Stimulated activated memory B cell treated with anti-CD40 and anti-IgM and Interleukin-4, amounts not matched to agents 10 μg/mL and 1 μg/mL and 100 μg/mL, for 72 hours (primary cell): ENCODE measurements around the gene ADAM8.
"Not testable (repeated sequence)": the region's sequence is repeated elsewhere in the genome, so short reads cannot be mapped to it uniquely, and the experiment has no call there.

Experiments used
- ATAC-seq: fragments of 150-1000 bp; cut with Tn5 transposase; 2 replicates; pipeline ENCODE4 v1.10.0; 2021
- H3K27ac Mint-ChIP-seq: one replicate; pipeline ENCODE4 v1.8.0; 2022; ENCODE audit warnings: mild to moderate bottlenecking, mixed read lengths
- H3K27me3 Mint-ChIP-seq: one replicate; pipeline ENCODE4 v1.8.0; 2022; ENCODE audit warnings: mixed read lengths
- H3K36me3 Mint-ChIP-seq: one replicate; pipeline ENCODE4 v1.8.0; 2022; ENCODE audit warnings: mixed read lengths
- H3K4me1 Mint-ChIP-seq: one replicate; pipeline ENCODE4 v1.8.0; 2022; ENCODE audit warnings: mixed read lengths
- H3K4me3 Mint-ChIP-seq: one replicate; pipeline ENCODE4 v1.8.0; 2022; ENCODE audit warnings: mild to moderate bottlenecking, moderate library complexity, mixed read lengths
- H3K9me3 Mint-ChIP-seq: one replicate; pipeline ENCODE4 v1.8.0; 2022; ENCODE audit warnings: mixed read lengths

The ADAM8 gene

GRCh38 chr10:133276435-133277201 is at the start of gene ADAM8:
Gene ADAM8 (minus strand): TSS chr10:133276868. CDS start chr10:133276817, 51 bp downstream.
- peak; percentile 71 for ATAC-seq
- Mint-ChIP-seq H3K27me3 (no peaks in the 10 kb centered on the region), H3K27ac (peak within 1 kb of the TSS; percentile 80), H3K9me3 (no peaks in the 10 kb centered on the region), H3K4me1 (peaks cover 55% of the 10 kb centered on the region), H3K4me3 (peak within 1 kb of the TSS; percentile 86), H3K36me3 (peaks cover 17% of the 10 kb centered on the region)

GRCh38 chr10:133326223-133326551 is 49.5 kb upstream of the ADAM8 start:
- no peaks in the 10 kb centered on the region for H3K9me3 Mint-ChIP-seq
- no peak overlapping the region for H3K27ac Mint-ChIP-seq
- no peaks in the 10 kb centered on the region for H3K36me3 Mint-ChIP-seq
- peaks cover 69% of the 10 kb centered on the region for H3K27me3 Mint-ChIP-seq
- no peak for ATAC-seq
- H3K4me1 Mint-ChIP-seq: peaks cover 36% of the 10 kb centered on the region
- peak overlapping the region; percentile 26 for H3K4me3 Mint-ChIP-seq

GRCh38 chr10:133325440-133326222 is 49.0 kb upstream of the ADAM8 start:
- H3K27ac Mint-ChIP-seq: peak overlapping the region; percentile 67
- H3K4me3 Mint-ChIP-seq: peak overlapping the region; percentile 81
- ATAC-seq: peak; percentile 2
- peaks cover 36% of the 10 kb centered on the region for H3K4me1 Mint-ChIP-seq
- H3K9me3 Mint-ChIP-seq: no peaks in the 10 kb centered on the region
- H3K36me3 Mint-ChIP-seq: no peaks in the 10 kb centered on the region
- peaks cover 65% of the 10 kb centered on the region for H3K27me3 Mint-ChIP-seq

- H3K36me3 Mint-ChIP-seq: no peaks in the 10 kb centered on the region
- peaks cover 33% of the 10 kb centered on the region for H3K4me1 Mint-ChIP-seq
- H3K4me3 Mint-ChIP-seq: peak overlapping the region; percentile 81
- no peak for ATAC-seq
- H3K27ac Mint-ChIP-seq: peak overlapping the region; percentile 67
- H3K9me3 Mint-ChIP-seq: peaks cover 4% of the 10 kb centered on the region
- peaks cover 65% of the 10 kb centered on the region for H3K27me3 Mint-ChIP-seq
Observed at GRCh38 chr10:133324857-133325260, 48.2 kb upstream of the ADAM8 start.

- Mint-ChIP-seq H3K27me3 (peaks cover 65% of the 10 kb centered on the region), H3K36me3 (no peaks in the 10 kb centered on the region), H3K4me1 (peaks cover 32% of the 10 kb centered on the region), H3K9me3 (peaks cover 4% of the 10 kb centered on the region), H3K4me3 (no peak overlapping the region), H3K27ac (no peak overlapping the region)
- ATAC-seq: peak; percentile 74
Observed at GRCh38 chr10:133324198-133324792, 47.6 kb upstream of the ADAM8 start.

DNA sequence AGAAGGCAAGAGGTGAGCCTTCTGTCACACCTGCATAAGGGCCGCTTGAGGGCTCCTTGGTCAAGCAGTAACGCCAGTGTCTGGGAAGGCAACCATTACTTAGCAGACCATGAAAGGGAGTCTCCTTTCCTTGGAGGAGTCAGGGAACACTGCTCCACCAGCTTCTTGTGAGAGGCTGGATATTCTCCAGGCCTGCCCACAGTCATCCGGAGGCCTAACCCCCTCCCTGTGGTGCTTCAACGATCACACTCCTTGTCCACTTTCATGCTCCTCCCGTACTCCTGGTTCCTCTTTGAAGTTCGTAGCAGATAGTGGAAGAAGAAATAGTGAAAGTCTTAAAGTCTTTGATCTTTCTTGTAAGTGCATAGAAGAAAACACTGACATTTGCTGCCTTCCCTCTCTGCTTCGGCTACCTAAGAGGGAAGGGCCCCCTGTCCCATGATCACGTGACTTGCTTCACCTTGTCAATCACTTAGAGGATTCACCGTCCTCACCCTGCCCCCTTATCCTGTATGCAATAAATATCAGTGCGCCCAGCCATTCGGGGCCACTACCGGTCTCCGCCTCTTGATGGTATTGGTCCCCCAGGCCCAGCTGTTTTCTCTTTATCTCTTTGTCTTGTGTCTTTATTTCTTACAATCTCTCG is 45.5 kb upstream of the ADAM8 start:
- Mint-ChIP-seq H3K4me1 (peaks cover 35% of the 10 kb centered on the region), H3K27me3 (peaks cover 55% of the 10 kb centered on the region)
- H3K4me3 Mint-ChIP-seq, H3K27ac Mint-ChIP-seq, ATAC-seq, H3K36me3 Mint-ChIP-seq, H3K9me3 Mint-ChIP-seq: not testable (repeated sequence)

DNA sequence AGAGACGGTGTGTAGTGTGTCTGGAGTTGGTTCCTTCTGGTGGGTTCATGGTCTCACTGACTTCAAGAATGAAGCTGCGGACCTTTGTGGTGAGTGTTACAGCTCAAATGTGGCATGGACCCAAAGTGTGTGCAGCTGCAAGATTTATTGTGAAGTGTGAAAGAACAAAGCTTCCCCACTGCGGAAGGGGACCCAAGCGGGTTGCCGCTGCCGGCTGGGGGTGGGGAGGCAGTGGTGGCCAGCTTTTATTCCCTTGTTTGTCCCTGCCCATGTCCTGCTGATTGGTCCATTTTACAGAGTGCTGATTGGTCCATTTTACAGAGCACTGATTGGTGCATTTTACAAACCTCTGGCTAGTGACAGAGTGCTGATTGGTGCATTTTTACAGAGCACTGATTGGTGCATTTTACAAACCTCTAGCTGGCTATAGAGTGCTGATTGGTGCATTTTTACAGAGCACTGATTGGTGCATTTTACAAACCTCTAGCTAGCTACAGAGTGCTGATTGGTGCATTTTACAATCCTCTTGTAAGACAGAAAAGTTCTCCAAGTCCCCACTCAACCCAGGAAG is 44.3 kb upstream of the ADAM8 start:
- H3K9me3 Mint-ChIP-seq, H3K36me3 Mint-ChIP-seq, H3K4me3 Mint-ChIP-seq, H3K27ac Mint-ChIP-seq, ATAC-seq: not testable (repeated sequence)
- Mint-ChIP-seq H3K4me1 (peaks cover 22% of the 10 kb centered on the region), H3K27me3 (peaks cover 42% of the 10 kb centered on the region)

DNA sequence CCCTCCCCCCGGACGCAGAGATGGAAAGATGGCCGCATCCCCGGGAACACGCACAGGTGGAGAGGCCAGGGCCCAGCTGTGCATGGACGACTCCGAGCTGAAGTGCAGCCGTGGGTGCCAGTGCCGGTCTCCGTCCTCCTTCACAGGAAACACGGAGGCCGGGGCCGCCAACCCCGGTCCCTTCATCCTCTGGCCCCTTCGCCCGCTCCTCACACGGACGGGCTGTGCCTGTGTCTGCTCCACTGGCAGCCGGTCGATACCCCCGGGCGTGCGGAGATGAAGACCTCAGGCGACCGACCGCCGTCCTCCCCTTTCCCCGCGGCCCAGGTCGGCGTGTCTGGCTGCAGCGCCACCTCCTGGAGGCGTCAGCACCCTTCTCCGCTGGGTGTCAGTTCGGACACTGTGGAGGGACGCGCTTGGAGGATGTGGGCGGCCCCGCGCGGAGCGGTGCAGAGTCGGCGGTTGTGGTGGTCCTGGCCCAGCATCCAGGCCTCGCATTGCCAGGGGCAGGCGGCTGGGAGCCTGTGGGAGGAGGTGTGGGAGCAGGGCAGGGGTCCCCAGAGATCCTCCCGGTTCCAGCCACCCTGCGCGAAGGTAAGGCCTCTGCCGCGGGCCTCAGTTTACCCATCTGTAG is 41.9 kb upstream of the ADAM8 start:
- no peak overlapping the region for H3K27ac Mint-ChIP-seq
- H3K9me3 Mint-ChIP-seq: peaks cover 4% of the 10 kb centered on the region
- H3K27me3 Mint-ChIP-seq: peaks cover 30% of the 10 kb centered on the region
- H3K4me1 Mint-ChIP-seq: peaks cover 23% of the 10 kb centered on the region
- ATAC-seq: peak; percentile 89
- peak overlapping the region; percentile 42 for H3K4me3 Mint-ChIP-seq
- peaks cover 6% of the 10 kb centered on the region for H3K36me3 Mint-ChIP-seq

GRCh38 chr10:133316732-133317131 is 40.1 kb upstream of the ADAM8 start:
- H3K27ac Mint-ChIP-seq: no peak overlapping the region
- H3K4me3 Mint-ChIP-seq: no peak overlapping the region
- peaks cover 18% of the 10 kb centered on the region for H3K36me3 Mint-ChIP-seq
- peaks cover 23% of the 10 kb centered on the region for H3K4me1 Mint-ChIP-seq
- ATAC-seq: no peak
- peaks cover 4% of the 10 kb centered on the region for H3K9me3 Mint-ChIP-seq
- peaks cover 21% of the 10 kb centered on the region for H3K27me3 Mint-ChIP-seq

DNA sequence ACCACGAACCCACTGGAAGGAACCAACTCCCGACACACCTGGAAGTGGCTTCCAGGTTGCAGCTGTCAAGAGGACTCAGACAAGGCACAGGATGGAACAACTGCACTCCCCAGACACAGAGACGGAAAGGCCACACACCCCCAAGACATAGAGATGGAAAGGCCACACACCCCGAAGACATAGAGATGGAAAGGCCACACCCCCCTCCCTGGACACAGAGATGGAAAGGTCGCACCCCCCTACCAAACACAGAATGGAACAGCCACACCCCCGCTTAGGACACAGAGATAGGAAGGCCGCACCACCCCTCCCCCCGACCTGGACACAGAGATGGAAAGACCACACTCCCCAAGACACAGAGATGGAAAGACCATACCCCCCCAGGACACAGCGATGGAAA is 39.6 kb upstream of the ADAM8 start:
- H3K27ac Mint-ChIP-seq: no peak overlapping the region

GRCh38 chr10:133315847-133316246 is 39.2 kb upstream of the ADAM8 start:
- no peak overlapping the region for H3K4me3 Mint-ChIP-seq
- ATAC-seq: no peak
- peaks cover 18% of the 10 kb centered on the region for H3K36me3 Mint-ChIP-seq
- no peak overlapping the region for H3K27ac Mint-ChIP-seq
- peaks cover 23% of the 10 kb centered on the region for H3K4me1 Mint-ChIP-seq
- peaks cover 4% of the 10 kb centered on the region for H3K9me3 Mint-ChIP-seq
- H3K27me3 Mint-ChIP-seq: peaks cover 21% of the 10 kb centered on the region

More for the DNA sequence above, 39.6 kb upstream of the ADAM8 start:
- Mint-ChIP-seq H3K9me3 (peaks cover 4% of the 10 kb centered on the region), H3K27me3 (peaks cover 21% of the 10 kb centered on the region), H3K4me1 (peaks cover 23% of the 10 kb centered on the region), H3K4me3 (no peak overlapping the region), H3K36me3 (peaks cover 18% of the 10 kb centered on the region)
- no peak for ATAC-seq

DNA sequence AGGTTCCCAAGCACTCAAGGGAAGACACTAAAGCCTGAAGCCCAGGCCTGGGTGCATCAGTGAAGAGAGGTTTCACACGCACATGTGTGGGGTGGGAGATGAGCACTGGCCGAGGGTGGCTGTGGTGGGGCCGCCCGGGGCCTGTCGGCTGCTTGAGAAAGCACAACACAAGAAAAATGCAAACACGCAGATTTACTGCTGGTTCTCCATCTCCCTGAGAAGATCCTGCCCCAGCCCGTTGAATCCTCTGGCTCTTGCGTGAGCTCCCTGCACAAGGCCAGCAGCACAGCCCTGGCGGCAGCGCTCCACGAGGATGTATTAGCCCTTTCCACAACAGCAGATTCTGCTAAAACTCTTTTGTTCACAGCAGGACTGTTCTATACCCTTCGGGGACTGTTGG is 38.2 kb upstream of the ADAM8 start:
- Mint-ChIP-seq H3K27ac (peak overlapping the region; percentile 75), H3K27me3 (peaks cover 12% of the 10 kb centered on the region), H3K4me1 (peaks cover 23% of the 10 kb centered on the region), H3K4me3 (no peak overlapping the region), H3K36me3 (peaks cover 20% of the 10 kb centered on the region), H3K9me3 (no peaks in the 10 kb centered on the region)
- ATAC-seq: no peak

DNA sequence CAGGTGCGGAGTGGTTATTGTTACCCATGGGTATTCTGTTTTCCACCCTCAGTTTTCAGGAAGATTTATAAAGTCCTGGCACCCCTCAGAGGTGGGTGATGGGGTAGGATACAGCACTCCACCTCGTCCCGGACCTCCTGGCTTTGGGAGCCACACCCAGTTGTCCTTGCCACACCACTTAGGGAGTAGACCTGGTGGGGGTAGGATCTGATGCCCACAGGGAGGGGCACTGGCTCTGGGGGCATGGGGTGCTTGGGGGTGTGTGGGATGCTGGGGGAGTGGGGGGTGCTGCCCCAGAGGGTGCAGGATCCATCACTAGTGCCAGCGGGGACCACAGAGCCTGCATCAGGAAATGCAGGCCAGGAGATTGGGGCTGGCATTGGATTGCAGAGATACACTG is 36.5 kb upstream of the ADAM8 start:
- ATAC-seq: no peak
- H3K4me3 Mint-ChIP-seq: no peak overlapping the region
- H3K4me1 Mint-ChIP-seq: peaks cover 12% of the 10 kb centered on the region
- no peaks in the 10 kb centered on the region for H3K27me3 Mint-ChIP-seq
- no peaks in the 10 kb centered on the region for H3K9me3 Mint-ChIP-seq
- peaks cover 26% of the 10 kb centered on the region for H3K36me3 Mint-ChIP-seq
- H3K27ac Mint-ChIP-seq: no peak overlapping the region

DNA sequence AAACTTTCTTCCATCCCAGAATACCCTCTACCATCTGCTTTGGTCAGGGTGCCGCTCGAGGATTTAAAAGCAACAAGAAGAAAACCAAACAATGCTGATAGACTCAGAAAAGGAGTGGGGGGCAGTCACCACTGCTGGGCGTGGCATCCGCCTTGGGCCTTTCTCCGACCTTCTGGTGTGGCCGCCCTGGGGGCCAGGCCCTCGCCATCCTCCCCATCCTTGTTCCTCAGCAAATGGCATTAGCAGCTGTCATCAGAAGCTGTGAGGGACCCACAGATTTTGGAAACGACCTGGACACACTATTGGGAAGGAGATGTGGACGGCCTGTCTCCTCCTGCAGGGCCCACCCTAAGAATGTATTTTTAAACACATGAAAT is 36.1 kb upstream of the ADAM8 start:
- H3K4me1 Mint-ChIP-seq: peaks cover 16% of the 10 kb centered on the region
- no peaks in the 10 kb centered on the region for H3K27me3 Mint-ChIP-seq
- H3K36me3 Mint-ChIP-seq: peaks cover 30% of the 10 kb centered on the region
- no peaks in the 10 kb centered on the region for H3K9me3 Mint-ChIP-seq
- ATAC-seq: no peak
- H3K4me3 Mint-ChIP-seq: no peak overlapping the region
- H3K27ac Mint-ChIP-seq: no peak overlapping the region
